K562 (cell line): ENCODE measurements around the gene GLT1D1. TPM values are rescaled to one million over a fixed set of nuclear protein-coding genes. Genes with fewer than 3 reads are reported as not detected.

Experiments used
- CHD7 ChIP-seq: fragments of 200-600 bp; sonication (generic); IDR thresholded peaks from one replicate; pipeline ENCODE4 v1.6.1; 2012; ENCODE audit warnings: mild to moderate bottlenecking, low read depth, low read length, inconsistent platforms
- CTCFL ChIP-seq: IDR thresholded peaks from 2 replicates; pipeline ENCODE4 v1.6.1; 2011; ENCODE audit warnings: borderline replicate concordance, low read depth, mild to moderate bottlenecking, moderate library complexity, low read length; ENCODE audit not compliant: insufficient read depth, poor library complexity, severe bottlenecking
- FUS ChIP-seq: fragments of 200-400 bp; formaldehyde crosslinking; optimal IDR thresholded peaks from 2 replicates; pipeline ENCODE3; 2017; ENCODE audit warnings: low read depth, low read length
- ZNF146 ChIP-seq: IDR thresholded peaks from one replicate; pipeline ENCODE4 v1.6.1; 2018; ENCODE audit warnings: missing compliant biosample characterization; ENCODE audit not compliant: unreplicated experiment
- polyA plus RNA-seq, 8 experiments: library from polyadenylated mRNA; depleted of rRNA in 4 of 8; stranded (reverse) in 5 of 8; unstranded in 3 of 8; fragments of >200 nt; fragmentation: Nextera tagmentation in 2 of 8; fragmentation: Illumina TruSeq in 1 of 8; extraction: Ambion mirVana in 2 of 8; extraction: Trizol in 1 of 8; gene quantifications; 2 replicates each; pipeline versions ENCODE4 v1.2.1 to v1.2.3, GENCODE V29; 2011 to 2014; ENCODE audit warnings: inconsistent platforms in 1 of 8, missing spikeins in 1 of 8
- total RNA-seq, 7 experiments: library from RNA; depleted of rRNA in 6 of 7; stranded (reverse); fragments of >200 nt in 6 of 7; fragmentation: Illumina TruSeq in 2 of 7; extraction: Trizol in 2 of 7; gene quantifications; 2 replicates each; pipeline versions ENCODE4 v1.2.1 to v1.2.3, GENCODE V29; 2011 to 2021; ENCODE audit warnings: low replicate concordance in 1 of 7

Gene GLT1D1
- total and polyA plus RNA-seq, 9 of the 15 experiments (the other 6 are each of a cell fraction or from before 2014, with no cell fraction given) = 0.04 TPM; not detected in 8

- peak; percentile 94 for TF ChIP-seq CHD7
- TF ChIP-seq CTCFL = no peak
- no peak for TF ChIP-seq FUS
- TF ChIP-seq ZNF146 (CRISPR knock-in tag) = peak; percentile 63
Measured at GRCh38 chr12:128961308-128961902, 108.1 kb downstream of the GLT1D1 start (continued).
